GM21723 (cell line): ENCODE data around the gene EIF4H.
"Not testable (repeated sequence)": the region's sequence is repeated elsewhere in the genome, so short reads cannot be mapped to it uniquely, and the experiment has no call there.

Experiments
- ATAC-seq: cut with Tn5 transposase; IDR thresholded peaks from one replicate; pipeline ENCODE4 v1.9.1; 2021; ENCODE audit warnings: mild to moderate bottlenecking, moderate library complexity; ENCODE audit not compliant: unreplicated experiment

The EIF4H gene

DNA sequence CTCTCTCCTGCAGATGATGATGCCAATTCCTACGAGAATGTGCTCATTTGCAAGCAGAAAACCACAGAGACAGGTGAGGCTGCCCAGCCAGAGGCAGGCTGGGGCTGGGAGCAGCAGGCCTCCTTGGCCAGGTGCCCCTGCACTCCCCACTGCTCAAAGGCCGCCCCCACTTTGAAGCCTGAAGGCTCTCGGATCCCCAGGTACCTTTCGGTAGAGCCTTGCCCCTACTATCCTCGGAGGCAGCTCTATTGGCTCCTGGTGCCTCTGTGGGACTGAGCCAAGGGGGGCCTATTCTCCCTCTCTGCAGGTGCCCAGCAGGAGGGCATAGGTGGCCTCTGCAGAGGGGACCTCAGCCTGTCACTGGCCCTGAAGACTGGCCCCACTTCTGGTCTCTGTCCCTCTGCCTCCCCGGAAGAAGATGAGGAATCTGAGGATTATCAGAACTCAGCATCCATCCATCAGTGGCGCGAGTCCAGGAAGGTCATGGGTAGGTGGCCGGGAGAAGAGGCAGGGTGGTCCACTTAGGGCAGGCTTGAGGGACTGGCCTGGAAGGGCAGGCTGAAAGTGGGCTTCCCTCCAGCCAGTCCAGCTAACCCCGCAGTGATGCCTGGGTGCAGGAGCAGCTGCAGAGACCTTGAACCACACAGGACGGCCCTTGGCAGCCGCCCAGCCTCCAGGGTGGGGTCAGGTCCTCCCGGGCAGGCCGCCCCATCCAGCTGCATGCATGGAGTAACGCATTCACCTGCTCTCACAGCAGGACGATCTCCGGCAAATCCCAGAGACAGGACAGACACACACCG is 49.8 kb downstream of the EIF4H start:
- ATAC-seq = no peak

DNA sequence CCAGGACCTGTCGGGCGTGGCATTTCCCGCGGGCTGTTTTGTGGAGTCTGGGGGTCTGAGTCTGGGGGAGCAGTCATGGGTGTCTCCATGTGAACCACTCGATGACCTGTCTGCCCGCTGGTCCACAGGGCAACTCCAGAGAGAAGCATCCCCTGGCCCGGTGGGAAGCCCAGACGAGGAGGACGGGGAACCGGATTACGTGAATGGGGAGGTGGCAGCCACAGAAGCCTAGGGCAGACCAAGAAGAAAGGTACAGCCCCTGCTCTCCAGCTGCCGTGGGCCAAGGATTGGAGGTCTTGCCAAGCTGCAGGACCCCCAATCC is 50.3 kb downstream of the EIF4H start:
- no peak for ATAC-seq

DNA sequence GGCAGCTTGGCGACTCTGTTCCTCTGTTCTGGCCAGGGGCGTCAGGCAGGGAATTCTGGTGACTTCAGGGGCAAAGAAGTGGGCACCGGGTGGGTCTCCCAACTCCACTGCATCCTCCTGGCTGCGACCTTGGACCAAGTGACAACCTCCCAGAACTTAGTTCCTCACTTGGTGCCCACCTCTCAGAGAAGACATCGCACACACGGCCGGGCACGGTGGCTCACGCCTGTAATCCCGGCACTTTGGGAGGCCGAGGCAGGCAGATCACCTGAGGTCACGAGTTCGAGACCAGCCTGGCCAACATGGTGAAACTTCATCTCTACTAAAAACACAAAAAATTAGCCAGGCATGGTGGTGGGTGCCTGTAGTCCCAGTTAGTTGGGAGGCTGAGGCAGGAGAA is 50.8 kb downstream of the EIF4H start:
- ATAC-seq = not testable (repeated sequence)

DNA sequence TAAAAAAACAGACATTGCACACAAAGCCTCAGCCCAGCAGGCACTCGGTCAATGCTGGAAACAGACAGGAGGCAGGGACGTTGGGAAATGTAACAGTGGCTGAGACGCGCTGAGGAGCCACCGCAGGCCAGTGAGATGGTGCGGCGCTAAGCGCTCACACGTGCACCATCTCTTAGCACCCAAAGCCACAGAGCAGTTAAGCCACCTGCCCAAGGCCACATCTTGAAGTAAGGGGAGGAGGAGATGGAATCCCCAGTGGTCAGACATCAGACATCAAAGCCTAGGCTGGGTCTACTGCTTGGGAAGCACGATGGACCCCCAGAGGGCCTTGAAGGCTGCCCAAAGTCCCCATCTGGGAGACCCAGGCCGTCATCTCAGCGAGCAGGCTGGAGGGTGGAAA is 51.2 kb downstream of the EIF4H start:
- no peak for ATAC-seq

GRCh38 chr7:74226633-74227032 is 52.5 kb downstream of the EIF4H start:
- no peak for ATAC-seq

- no peak for ATAC-seq
These were observed 55.1 kb downstream of the EIF4H start for GRCh38 chr7:74228951-74229900.

DNA sequence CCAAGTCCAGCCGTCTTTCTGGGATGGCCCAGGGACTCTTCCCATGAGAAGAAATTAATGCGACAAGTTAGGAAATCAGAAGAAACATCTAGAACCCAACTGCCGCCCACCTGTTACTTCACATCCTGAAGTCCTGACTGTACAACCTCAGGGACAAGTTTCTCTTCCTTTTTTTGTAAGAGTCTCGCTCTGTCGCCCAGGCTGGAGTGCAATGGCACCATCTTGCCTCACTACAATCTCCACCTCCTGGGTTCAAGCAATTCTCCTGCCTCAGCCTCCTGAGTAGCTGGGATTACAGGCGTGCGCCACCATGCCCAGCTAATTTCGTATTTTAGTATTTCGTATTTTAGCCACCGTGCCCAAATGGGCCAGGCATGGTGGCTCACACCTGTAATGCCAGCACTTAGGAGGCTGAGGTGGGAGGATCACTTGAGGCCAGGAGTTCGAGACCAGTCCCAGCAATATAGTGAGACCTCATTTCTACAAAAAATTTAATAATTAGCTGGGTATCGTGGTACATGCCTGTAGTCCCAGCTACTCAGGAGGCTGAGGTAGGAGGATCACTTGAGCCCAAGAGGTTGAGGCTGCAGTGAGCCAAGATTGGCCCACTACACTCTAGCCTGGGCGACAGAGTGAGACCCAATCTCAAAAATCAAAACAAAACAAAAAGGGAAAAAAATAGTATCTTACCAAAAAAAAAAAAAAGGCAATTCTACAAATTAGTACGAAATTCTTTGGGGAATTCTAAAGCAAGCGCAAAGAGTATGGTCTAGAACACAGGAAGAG is 56.5 kb downstream of the EIF4H start:
- ATAC-seq = peak; percentile 17

DNA sequence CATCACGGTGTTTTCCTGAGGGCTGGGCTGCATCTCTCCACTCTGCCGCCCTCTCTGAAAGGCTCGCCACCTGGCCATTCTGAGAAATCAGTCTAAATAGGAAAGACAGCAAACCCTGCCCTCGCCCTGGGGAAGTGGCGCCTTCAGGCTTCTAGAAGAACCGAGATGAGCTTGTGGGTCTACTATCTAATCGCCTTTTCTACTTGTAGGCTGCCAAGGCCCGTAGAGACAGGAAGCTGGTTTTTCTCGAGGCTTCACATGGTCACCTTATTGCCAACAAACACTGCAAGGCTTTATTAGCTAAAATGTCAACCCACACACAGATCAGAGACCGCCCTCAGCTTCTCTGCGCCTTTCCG is 57.1 kb downstream of the EIF4H start:
- ATAC-seq = peak; percentile 60

DNA sequence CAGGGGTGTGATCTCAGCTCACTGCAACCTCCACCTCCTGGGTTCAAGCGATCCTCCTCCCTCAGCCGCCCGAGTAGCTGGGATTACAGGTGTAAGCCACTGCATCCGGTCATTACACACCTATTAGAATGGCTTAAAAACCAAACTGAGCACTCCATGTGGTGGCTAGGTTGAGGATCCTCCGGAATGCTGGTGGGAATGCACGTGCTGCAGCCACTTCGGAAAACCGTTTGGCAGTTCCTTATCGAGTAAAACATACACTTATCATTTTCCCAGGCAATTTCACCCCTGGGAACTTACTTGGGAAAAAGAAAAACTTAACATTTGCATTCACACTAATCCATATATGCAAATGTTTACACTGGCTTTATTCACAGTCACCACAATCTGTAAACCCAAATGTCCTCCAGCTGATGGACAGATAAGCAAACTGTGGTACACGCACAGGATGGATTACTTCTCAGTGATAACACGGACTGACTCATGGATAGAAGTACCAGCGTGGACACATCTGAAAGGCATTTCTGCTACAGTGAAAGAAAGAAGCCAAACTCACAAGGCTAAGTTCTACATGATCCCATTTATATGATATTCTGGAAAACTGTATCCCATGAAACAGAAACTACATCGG is 59.6 kb downstream of the EIF4H start:
- ATAC-seq = no peak

DNA sequence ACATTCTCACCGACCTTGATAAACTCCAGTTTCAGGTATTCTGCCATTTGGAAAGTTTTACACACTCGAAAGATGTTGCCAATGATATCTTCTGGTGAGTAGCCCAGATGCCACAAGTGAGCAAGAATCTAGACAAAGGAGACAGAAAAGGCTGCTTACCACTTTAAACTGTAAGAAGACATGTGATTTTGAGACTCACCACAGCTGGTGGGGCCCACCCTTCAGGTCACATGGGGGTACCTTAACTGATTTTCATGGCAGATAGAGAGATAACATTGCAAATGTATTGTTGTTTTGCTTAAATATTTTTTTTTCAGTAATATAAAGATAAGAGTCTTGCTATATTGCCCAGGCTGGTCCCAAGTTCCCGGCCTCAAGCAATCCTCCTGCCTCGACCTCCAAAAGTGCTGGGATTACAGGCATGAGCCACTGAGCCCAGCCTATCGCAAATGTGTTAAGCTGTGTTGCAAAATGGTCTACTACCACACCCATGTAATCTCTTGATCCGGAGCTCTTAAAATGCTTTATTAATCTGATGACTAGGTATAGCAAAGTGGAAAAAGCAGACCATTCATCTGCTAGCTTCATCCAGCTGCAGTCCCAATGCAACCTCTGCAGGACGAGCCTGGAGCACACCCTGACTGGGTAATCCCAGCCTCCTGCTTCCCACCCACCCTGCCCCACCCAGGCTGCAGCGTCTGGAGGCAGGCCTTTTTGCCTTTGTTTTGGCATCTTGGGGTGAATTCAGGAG is 61.5 kb downstream of the EIF4H start:
- ATAC-seq = no peak

GRCh38 chr7:74236284-74236683 is 62.1 kb downstream of the EIF4H start:
- ATAC-seq = no peak

GRCh38 chr7:74240482-74240881 is 66.3 kb downstream of the EIF4H start:
- ATAC-seq = no peak

- peak; percentile 8 for ATAC-seq
These were observed 67.9 kb downstream of the EIF4H start for GRCh38 chr7:74242122-74242443.

- ATAC-seq = no peak
These were observed 72.3 kb downstream of the EIF4H start for GRCh38 chr7:74246497-74246896.
